Mammary epithelial cell (primary cell): Measurements from ENCODE around the gene IQGAP2.

Source experiments
- CTCF ChIP-seq, 2 donors: IDR thresholded peaks in 1 of 2; conservative IDR thresholded peaks in 1 of 2; 2 replicates each; pipeline ENCODE4 v1.5.1; 2011 to 2012; ENCODE audit warnings: inconsistent platforms in 2 of 2, low read length in 2 of 2, mild to moderate bottlenecking in 2 of 2, control low read depth in 1 of 2, low read depth in 1 of 2; ENCODE audit not compliant: insufficient read depth in 1 of 2; ENCODE audit errors: extremely low read depth in 1 of 2
- EZH2 ChIP-seq: IDR thresholded peaks from 2 replicates; pipeline ENCODE4 v1.6.1; 2012; ENCODE audit warnings: low read length, inconsistent platforms, borderline replicate concordance

- TF ChIP-seq CTCF (conservative IDR thresholded peaks at IDR 0.05 in 1 of 2, IDR thresholded peaks at IDR 0.05 in 1 of 2; ENCODE audit: extremely low read depth in 1 of 2, insufficient read depth in 1 of 2, low read depth in 1 of 2, low read length in 2 of 2) (no peak), EZH2 (no peak)
Measured at GRCh38 chr5:76704131-76704663, 301.1 kb downstream of the IQGAP2 start.
